KG1 (cell line): ENCODE data around the gene EIF6.
"Not testable (repeated sequence)": the region's sequence is repeated elsewhere in the genome, so short reads cannot be mapped to it uniquely, and the experiment has no call there.

Experiments used
- DNase-seq: peaks from one replicate; lab custom pipeline; 2025; lab: John Stamatoyannopoulos, UW

Gene EIF6

GRCh38 chr20:35254448-35254999 is 30.0 kb downstream of the EIF6 start:
- DNase-seq = no peak

DNA sequence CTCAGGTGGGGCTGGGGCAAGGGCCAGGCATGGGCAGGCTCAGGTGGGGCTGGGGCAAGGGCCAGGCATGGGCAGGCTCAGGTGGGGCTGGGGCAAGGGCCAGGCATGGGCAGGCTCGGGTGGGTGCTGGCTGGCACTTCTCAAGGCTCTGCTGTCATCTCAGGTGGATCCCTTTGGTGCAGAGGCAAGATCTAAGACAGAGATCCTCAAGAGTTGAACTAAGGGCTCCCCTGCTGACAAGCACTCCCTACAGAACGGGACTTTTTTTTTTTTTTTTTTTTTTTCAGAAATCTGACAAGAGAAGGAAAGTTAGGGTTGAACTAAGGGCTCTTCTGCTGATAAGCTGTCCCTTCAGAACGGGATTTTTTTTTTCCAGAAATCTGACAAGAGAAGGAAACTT is 31.6 kb downstream of the EIF6 start:
- no peak for DNase-seq

- DNase-seq = not testable (repeated sequence)
These were observed 32.0 kb downstream of the EIF6 start for GRCh38 chr20:35252598-35252997.

DNA sequence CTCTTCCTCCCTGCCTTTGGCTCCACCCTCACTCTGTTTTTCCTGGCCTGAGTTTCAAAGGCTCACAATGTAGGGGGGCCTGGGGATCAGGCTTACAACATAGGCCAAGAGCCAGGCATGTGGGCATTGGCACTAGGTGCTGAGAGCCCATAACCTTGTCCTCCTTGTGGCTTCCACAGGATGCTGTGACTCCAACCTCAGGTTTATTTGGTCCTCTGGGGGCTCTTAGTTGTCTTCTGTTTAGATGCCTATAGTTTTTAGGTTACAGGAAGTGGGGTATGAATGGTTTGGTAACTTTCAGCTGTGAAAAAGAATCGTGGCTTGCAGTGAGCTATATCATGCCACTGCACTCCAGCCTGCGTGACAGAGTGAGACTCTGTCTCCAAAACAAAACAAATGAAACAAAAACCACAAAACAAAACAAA is 32.5 kb downstream of the EIF6 start:
- DNase-seq = no peak

GRCh38 chr20:35251613-35251940 is 33.0 kb downstream of the EIF6 start:
- DNase-seq = no peak

DNA sequence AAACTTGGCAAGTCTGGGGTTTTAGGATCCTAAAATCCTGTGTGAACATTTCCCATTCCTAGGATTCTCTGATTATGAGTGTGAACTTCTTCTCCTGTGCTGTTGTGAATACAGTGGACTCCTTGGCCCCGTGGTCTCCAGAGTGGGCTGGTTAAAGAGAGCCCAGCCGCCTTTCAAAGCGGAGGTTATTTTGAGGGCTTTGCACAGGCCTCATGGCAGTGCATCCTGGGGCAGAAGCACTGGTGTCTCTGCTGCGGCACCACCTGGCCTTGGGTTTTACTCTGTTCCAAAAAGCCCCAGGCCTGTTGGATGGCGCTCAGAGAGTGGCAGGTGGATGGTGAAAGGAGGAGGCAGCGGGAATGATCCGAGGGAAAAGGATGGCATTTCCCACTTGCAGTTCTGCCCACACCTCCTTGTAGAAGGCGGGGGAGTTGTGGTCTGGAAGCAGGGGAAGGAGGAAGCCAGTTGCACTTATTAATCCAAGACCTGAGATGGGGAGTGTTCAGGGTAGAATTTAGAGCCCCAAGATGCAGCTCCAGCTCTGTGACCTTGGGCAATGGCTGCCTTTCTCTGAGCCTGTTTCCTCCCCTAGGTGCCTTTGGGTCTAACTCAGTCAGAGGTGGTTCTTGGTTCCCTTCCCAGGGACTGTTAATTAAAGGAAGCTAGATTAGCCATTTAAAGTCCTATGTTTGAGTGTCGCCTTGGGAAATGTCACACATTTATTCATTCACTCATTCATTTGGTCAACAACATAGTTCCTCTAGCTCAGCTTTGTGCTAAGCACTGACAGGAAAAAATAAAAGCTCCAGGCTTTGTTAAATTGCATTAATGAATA is 35.7 kb downstream of the EIF6 start:
- no peak for DNase-seq

GRCh38 chr20:35246723-35247122 is 37.8 kb downstream of the EIF6 start:
- DNase-seq = no peak

DNA sequence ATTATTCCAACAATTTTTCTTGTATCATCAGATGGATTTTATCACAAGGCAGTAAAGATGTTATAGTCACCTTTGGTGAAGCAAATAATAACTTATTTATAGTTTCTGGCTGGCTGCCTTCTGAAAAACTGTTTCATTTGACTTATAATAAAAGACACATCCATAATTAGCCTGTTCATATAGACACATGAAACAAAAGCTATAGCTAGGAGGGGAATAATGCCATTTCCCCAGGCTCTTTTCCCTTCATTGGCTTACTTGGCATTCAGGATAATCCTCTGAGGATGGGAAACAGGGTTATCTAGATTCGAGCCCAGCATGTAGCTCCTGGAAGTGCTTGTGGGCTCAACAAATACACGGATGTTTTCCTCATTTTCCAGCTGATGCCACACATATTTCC is 40.6 kb downstream of the EIF6 start:
- no peak for DNase-seq

DNA sequence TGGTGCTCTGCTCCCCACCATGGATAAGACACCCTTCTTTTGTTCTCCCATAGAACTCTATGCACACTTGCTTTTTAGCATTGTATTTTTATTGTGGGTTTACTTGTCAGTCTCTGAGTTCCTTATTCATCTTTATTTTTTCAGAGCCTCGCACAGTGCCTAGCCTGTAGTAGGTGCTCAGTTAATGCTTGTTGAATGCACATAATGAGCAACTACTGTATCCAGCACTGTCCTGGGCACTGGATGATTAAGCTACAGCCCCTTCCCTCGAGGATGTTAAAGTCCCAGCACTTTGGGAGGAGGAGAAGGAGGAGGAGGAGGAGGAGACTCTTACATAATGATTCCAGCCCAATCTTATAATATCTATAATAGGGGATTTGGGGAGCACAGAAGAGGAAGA is 41.3 kb downstream of the EIF6 start:
- DNase-seq = no peak

DNA sequence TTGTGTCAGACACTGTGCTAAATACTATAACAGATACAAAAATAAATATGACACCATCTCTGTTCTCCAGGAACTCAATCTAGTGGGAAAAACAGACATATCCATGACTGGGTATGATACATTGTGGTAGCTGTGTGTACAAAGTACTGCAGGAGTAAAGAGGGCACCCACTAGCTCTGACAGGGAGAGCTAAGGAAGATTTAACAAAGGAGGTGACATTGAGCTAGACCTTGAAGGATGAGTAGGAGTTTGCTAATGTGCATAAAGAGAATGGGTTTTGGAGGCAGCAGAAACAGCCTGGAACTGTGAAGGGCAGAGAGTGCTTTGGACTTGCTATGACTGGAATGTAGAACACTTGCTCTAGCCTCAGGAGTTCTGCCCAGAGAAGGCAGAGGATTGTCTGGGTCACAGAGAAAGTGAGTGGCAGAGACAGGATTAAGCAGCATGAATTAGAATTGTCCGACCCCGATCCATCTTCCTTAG is 43.7 kb downstream of the EIF6 start:
- DNase-seq = no peak

DNA sequence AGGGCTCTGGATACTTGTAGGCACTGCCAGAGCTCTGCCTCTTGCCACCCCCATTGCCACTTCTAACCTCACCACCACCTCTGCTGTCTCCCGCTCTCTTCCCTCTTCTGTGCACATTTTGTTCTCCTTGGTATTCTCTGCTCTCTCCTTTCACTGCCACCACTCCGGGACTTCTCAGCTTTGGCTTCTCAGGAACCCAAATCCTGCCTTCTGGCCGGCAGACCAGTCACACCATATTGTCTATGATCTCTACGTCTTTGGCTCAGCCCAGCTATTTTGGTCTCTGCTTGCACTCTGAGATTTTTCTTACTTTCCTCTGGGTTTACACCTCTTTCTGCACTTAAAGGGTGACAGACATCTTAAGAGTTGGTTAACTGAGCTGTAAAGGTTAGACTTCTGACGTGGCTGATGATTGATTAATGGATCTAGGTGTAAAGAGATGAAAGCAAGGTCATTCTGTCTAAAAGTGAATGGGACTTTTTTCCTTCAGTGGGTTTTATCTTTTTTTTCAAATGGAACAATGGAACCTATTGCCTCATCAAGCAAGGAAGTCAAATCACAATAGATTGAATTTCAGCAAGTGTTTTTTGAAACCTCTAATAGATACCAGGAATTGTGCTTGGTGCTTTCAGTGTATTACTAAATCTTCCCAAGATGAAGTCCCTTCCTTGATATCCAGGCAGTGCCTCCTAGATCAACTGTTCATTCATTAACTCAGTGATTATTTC is 44.3 kb downstream of the EIF6 start:
- no peak for DNase-seq

GRCh38 chr20:35238735-35239134 is 45.8 kb downstream of the EIF6 start:
- no peak for DNase-seq

- peak; percentile 13 for DNase-seq
These were observed 46.4 kb downstream of the EIF6 start for GRCh38 chr20:35238170-35238569.

GRCh38 chr20:35237486-35237885 is 47.1 kb downstream of the EIF6 start:
- no peak for DNase-seq

DNA sequence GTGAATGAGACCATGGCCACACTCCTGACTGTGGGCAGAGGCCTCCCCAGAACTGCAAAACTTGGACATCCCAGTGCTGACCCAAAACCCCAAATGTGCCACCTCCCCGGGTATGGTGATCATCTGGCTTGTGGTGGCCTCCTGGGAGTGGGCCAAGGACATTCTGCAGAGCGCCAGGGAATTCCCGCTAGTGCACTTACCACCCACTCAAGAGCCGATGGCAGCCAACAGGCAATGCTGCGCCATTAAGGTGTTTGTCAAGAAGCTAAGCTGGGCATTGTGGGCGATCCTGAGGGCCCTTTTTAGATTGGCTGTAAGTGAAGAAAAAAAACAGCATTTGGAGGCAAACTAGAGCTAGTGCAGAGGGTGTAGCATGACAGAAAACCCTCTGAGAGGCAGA is 48.7 kb downstream of the EIF6 start:
- no peak for DNase-seq

GRCh38 chr20:35232575-35232974 is 52.0 kb downstream of the EIF6 start:
- DNase-seq = no peak
